ENCODE data around the gene HSD17B2.

HSD17B2 gene

DNA sequence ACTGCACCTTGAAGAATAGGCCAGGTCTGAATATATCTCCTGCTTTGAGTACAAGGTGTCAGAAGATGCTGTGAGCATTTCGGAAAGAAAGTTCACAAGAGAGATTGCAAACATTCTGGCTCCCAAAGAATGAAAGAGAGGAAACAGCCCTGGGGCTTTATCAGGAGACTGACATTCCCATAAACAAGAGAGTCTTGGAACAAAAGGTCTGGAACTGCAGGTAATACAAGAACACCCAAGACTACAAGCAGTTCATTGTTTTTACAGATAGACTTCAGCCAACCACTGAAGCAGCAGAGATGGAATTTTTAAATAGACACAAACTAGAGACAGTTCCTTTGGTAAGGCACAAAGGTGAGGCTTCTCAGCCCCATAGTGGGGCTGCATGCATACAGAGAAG is 14.4 kb downstream of the HSD17B2 start:
- Histone ChIP-seq H3K9ac (ENCODE audit: low read depth, low read length, poor library complexity, severe bottlenecking) (no peak overlapping the region), H3K79me2 (ENCODE audit: insufficient read depth, low read length) (no peaks in the 10 kb centered on the region), H3K4me1 (ENCODE audit: insufficient read depth, low read length, poor library complexity, severe bottlenecking) (no peaks in the 10 kb centered on the region), H3F3A (ENCODE audit: low read depth) (no peaks in the 10 kb centered on the region), H3K4me3 (ENCODE audit: low read length, poor library complexity, severe bottlenecking) (no peak overlapping the region), H3K9me2 (replicated peaks; ENCODE audit: low read depth, low read length) (no peaks in the 10 kb centered on the region), H3K27me3 (ENCODE audit: insufficient read depth, low read length, poor library complexity, severe bottlenecking) (no peaks in the 10 kb centered on the region), H2AFZ (ENCODE audit: low read length) (no peak overlapping the region), H3K36me3 (ENCODE audit: insufficient read depth, low read length) (no peaks in the 10 kb centered on the region), H3K4me2 (ENCODE audit: low read depth, low read length, poor library complexity, severe bottlenecking) (no peak overlapping the region), H4K20me1 (ENCODE audit: insufficient read depth, low read length, poor library complexity, severe bottlenecking) (no peaks in the 10 kb centered on the region), H3K9me3 (ENCODE audit: insufficient read depth, low read depth, low read length) (no peaks in the 10 kb centered on the region)
- no peak for TF ChIP-seq EZH2phosphoT487 (IDR thresholded peaks at IDR 0.05; ENCODE audit: borderline replicate concordance)
- TF ChIP-seq, protein P1, sequence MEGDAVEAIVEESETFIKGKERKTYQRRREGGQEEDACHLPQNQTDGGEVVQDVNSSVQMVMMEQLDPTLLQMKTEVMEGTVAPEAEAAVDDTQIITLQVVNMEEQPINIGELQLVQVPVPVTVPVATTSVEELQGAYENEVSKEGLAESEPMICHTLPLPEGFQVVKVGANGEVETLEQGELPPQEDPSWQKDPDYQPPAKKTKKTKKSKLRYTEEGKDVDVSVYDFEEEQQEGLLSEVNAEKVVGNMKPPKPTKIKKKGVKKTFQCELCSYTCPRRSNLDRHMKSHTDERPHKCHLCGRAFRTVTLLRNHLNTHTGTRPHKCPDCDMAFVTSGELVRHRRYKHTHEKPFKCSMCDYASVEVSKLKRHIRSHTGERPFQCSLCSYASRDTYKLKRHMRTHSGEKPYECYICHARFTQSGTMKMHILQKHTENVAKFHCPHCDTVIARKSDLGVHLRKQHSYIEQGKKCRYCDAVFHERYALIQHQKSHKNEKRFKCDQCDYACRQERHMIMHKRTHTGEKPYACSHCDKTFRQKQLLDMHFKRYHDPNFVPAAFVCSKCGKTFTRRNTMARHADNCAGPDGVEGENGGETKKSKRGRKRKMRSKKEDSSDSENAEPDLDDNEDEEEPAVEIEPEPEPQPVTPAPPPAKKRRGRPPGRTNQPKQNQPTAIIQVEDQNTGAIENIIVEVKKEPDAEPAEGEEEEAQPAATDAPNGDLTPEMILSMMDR (conservative IDR thresholded peaks at IDR 0.05; ENCODE audit: low read length) = no peak

DNA sequence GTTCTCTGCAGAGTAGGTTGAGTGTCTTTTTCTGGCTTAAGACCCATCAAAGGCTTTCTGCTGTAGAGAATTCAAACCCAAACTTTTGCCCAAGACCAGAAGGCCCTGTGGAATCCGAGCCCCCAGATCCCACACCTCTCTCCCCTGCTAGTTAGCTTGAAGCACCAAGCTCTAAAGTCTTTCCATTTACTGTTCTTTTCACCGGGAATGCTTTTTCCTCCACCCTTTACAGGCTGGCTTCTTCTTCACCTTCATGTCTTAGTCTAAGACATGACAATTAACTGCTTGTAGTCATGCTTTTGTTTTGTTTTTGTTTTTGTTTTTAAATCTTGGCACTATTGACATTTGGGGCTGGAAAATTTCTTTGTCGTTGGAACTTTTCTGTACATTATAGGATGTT is 15.5 kb downstream of the HSD17B2 start:
- no peaks in the 10 kb centered on the region for H3F3A ChIP-seq (ENCODE audit: low read depth)
- no peaks in the 10 kb centered on the region for H3K27me3 ChIP-seq (ENCODE audit: insufficient read depth, low read length, poor library complexity, severe bottlenecking)
- H3K9ac ChIP-seq (ENCODE audit: low read depth, low read length, poor library complexity, severe bottlenecking) = no peak overlapping the region
- H4K20me1 ChIP-seq (ENCODE audit: insufficient read depth, low read length, poor library complexity, severe bottlenecking) = no peaks in the 10 kb centered on the region
- H3K9me2 ChIP-seq (replicated peaks; ENCODE audit: low read depth, low read length) = no peaks in the 10 kb centered on the region
- no peak for TF ChIP-seq EZH2phosphoT487 (IDR thresholded peaks at IDR 0.05; ENCODE audit: borderline replicate concordance)
- TF ChIP-seq, protein P1 (conservative IDR thresholded peaks at IDR 0.05; ENCODE audit: low read length) = no peak
- H3K36me3 ChIP-seq (ENCODE audit: insufficient read depth, low read length) = no peaks in the 10 kb centered on the region
- no peak overlapping the region for H3K4me3 ChIP-seq (ENCODE audit: low read length, poor library complexity, severe bottlenecking)
- H3K4me1 ChIP-seq (ENCODE audit: insufficient read depth, low read length, poor library complexity, severe bottlenecking) = no peaks in the 10 kb centered on the region
- no peak overlapping the region for H3K4me2 ChIP-seq (ENCODE audit: low read depth, low read length, poor library complexity, severe bottlenecking)
- no peak overlapping the region for H2AFZ ChIP-seq (ENCODE audit: low read length)
- no peaks in the 10 kb centered on the region for H3K9me3 ChIP-seq (ENCODE audit: insufficient read depth, low read depth, low read length)
- no peaks in the 10 kb centered on the region for H3K79me2 ChIP-seq (ENCODE audit: insufficient read depth, low read length)

DNA sequence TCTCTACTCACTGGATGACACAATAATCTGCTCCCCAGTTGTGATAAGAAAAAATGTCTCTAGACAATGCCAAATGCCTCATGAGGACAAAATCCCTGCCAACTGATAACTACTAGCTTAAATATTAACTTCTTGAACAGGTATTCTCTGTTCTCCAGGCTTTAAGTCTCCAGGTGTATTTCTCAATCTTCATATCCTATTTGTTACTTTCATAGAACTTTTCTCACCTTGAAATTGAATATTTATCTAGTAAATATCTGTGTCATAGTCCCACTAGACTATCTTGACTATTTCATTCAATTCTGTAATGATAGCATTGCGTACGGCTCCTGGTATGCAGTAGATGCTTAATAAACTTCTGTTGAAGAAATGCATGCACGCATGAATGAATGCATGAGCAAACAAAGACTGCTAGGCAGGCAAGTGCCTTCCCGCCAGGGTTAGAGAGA is 15.9 kb downstream of the HSD17B2 start:
- no peaks in the 10 kb centered on the region for H4K20me1 ChIP-seq (ENCODE audit: insufficient read depth, low read length, poor library complexity, severe bottlenecking)
- no peaks in the 10 kb centered on the region for H3K79me2 ChIP-seq (ENCODE audit: insufficient read depth, low read length)
- no peaks in the 10 kb centered on the region for H3K9me3 ChIP-seq (ENCODE audit: insufficient read depth, low read depth, low read length)
- no peak overlapping the region for H3K4me2 ChIP-seq (ENCODE audit: low read depth, low read length, poor library complexity, severe bottlenecking)
- no peaks in the 10 kb centered on the region for H3F3A ChIP-seq (ENCODE audit: low read depth)
- no peak overlapping the region for H3K4me3 ChIP-seq (ENCODE audit: low read length, poor library complexity, severe bottlenecking)
- H2AFZ ChIP-seq (ENCODE audit: low read length) = no peak overlapping the region
- H3K27me3 ChIP-seq (ENCODE audit: insufficient read depth, low read length, poor library complexity, severe bottlenecking) = no peaks in the 10 kb centered on the region
- no peak for TF ChIP-seq EZH2phosphoT487 (IDR thresholded peaks at IDR 0.05; ENCODE audit: borderline replicate concordance)
- TF ChIP-seq, protein P1 (conservative IDR thresholded peaks at IDR 0.05; ENCODE audit: low read length) = no peak
- H3K36me3 ChIP-seq (ENCODE audit: insufficient read depth, low read length) = no peaks in the 10 kb centered on the region
- no peaks in the 10 kb centered on the region for H3K9me2 ChIP-seq (replicated peaks; ENCODE audit: low read depth, low read length)
- H3K9ac ChIP-seq (ENCODE audit: low read depth, low read length, poor library complexity, severe bottlenecking) = no peak overlapping the region
- H3K4me1 ChIP-seq (ENCODE audit: insufficient read depth, low read length, poor library complexity, severe bottlenecking) = no peaks in the 10 kb centered on the region

Measured in Loucy (cell line).